HL-60 (cell line): ENCODE data around the gene TMEM163.

Experiments used
- DNase-seq, 2 experiments: peaks; one replicate each; pipeline ENCODE4 v3.0.0-alpha.2; 2010 to 2020; ENCODE audit warnings: low read depth in 1 of 2, low spot score in 1 of 2
- H3K27ac ChIP-seq: fragments of 250-450 bp; sonication (Bioruptor Pico); replicated peaks from 2 replicates; pipeline ENCODE4 v1.5.1; 2020; ENCODE audit warnings: mild to moderate bottlenecking, moderate library complexity
- H3K27me3 ChIP-seq: fragments of 250-450 bp; sonication (Bioruptor Pico); 2 replicates; pipeline ENCODE4 v1.5.1; 2021; ENCODE audit warnings: mild to moderate bottlenecking, moderate library complexity; ENCODE audit not compliant: insufficient read depth, poor library complexity, severe bottlenecking
- H3K4me3 ChIP-seq: replicated peaks from 2 replicates; pipeline ENCODE4 v1.5.1; 2011; ENCODE audit warnings: mild to moderate bottlenecking, control low read depth, low read length; ENCODE audit not compliant: insufficient read depth
- CTCF ChIP-seq: IDR thresholded peaks from one replicate; pipeline ENCODE4 v1.5.1; 2011; ENCODE audit warnings: low read length, control low read depth, inconsistent platforms; ENCODE audit not compliant: insufficient read depth
- GABPA ChIP-seq: IDR thresholded peaks from 2 replicates; pipeline ENCODE4 v1.6.1; 2012; ENCODE audit warnings: low read depth
- POLR2AphosphoS5 ChIP-seq: IDR thresholded peaks from 2 replicates; pipeline ENCODE4 v1.6.1; 2012; ENCODE audit warnings: low read depth
- REST ChIP-seq: IDR thresholded peaks from 2 replicates; pipeline ENCODE4 v1.6.1; 2012; ENCODE audit warnings: low read depth; ENCODE audit not compliant: insufficient replicate concordance
- SPI1 ChIP-seq: IDR thresholded peaks from 2 replicates; pipeline ENCODE4 v1.6.1; 2012; ENCODE audit warnings: low read depth, mild to moderate bottlenecking, borderline replicate concordance

TMEM163 gene

GRCh38 chr2:134736167-134736880, 17.5 kb upstream of the TMEM163 start:
- Histone ChIP-seq H3K4me3 (no peak overlapping the region), H3K27me3 (peaks cover 2% of the 10 kb centered on the region), H3K27ac (no peak overlapping the region)
- TF ChIP-seq SPI1 (no peak), REST (no peak), POLR2AphosphoS5 (no peak), GABPA (no peak), CTCF (no peak)
- DNase-seq: no peak

- no peak overlapping the region for H3K4me3 ChIP-seq
- H3K27me3 ChIP-seq: peaks cover 9% of the 10 kb centered on the region
- TF ChIP-seq CTCF: no peak
- H3K27ac ChIP-seq: no peak overlapping the region
- no peak for DNase-seq
These were observed 9.4 kb upstream of the TMEM163 start for GRCh38 chr2:134728163-134728562.

- DNase-seq: no peak
- H3K27me3 ChIP-seq: peaks cover 9% of the 10 kb centered on the region
- no peak overlapping the region for H3K27ac ChIP-seq
- H3K4me3 ChIP-seq: no peak overlapping the region
- TF ChIP-seq POLR2AphosphoS5: no peak
- TF ChIP-seq SPI1: no peak
- TF ChIP-seq GABPA: no peak
- TF ChIP-seq CTCF: no peak
- no peak for TF ChIP-seq REST
These were observed 8.6 kb upstream of the TMEM163 start for GRCh38 chr2:134727385-134727784.

- H3K27ac ChIP-seq: no peak overlapping the region
- peaks cover 9% of the 10 kb centered on the region for H3K27me3 ChIP-seq
- TF ChIP-seq POLR2AphosphoS5 (no peak), REST (no peak), CTCF (no peak), GABPA (no peak), SPI1 (no peak)
- no peak overlapping the region for H3K4me3 ChIP-seq
- no peak for DNase-seq
These were observed 7.8 kb upstream of the TMEM163 start for GRCh38 chr2:134726645-134727044.
